GM23338 (cell line): Measurements from ENCODE around the gene ARHGEF11.

Experiments used
- ZNF331 ChIP-seq: fragments of 250-450 bp; sonication (Bioruptor Pico); IDR thresholded peaks from 2 replicates; pipeline ENCODE4 v1.5.0; 2020; ENCODE audit warnings: low read depth, mild to moderate bottlenecking, moderate library complexity
- TF ChIP-seq, protein P1 (sequence below), 2 experiments: fragments of 200-600 bp in 1 of 2; sonication (generic) in 1 of 2; conservative IDR thresholded peaks; 2 replicates each; pipeline versions ENCODE4 v1.5.1 to v1.6.1; 2016 to 2017; ENCODE audit warnings: antibody characterized with exemption in 2 of 2, low read depth in 2 of 2, mild to moderate bottlenecking in 2 of 2, moderate library complexity in 1 of 2

DNA sequence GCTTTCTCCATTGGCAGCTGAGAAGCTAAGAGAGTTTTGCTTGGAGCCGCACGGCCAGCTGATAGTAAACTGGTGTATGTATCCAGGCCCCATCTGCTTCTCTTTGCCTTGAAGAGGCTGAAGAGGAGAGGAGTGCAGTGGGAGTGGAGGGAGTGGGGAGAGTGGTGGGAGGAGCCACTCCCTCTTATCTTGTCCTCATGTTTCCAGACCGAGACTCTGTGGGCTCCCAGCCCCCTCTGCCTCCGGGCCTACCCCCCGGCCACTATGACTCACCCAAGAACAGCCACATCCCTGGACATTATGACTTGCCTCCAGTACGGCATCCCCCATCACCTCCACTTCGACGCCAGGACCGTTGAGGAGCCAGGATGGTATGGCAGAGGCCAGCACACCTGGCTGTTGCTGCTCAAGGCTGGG is 131.1 kb downstream of the ARHGEF11 start:
- TF ChIP-seq, protein P1, sequence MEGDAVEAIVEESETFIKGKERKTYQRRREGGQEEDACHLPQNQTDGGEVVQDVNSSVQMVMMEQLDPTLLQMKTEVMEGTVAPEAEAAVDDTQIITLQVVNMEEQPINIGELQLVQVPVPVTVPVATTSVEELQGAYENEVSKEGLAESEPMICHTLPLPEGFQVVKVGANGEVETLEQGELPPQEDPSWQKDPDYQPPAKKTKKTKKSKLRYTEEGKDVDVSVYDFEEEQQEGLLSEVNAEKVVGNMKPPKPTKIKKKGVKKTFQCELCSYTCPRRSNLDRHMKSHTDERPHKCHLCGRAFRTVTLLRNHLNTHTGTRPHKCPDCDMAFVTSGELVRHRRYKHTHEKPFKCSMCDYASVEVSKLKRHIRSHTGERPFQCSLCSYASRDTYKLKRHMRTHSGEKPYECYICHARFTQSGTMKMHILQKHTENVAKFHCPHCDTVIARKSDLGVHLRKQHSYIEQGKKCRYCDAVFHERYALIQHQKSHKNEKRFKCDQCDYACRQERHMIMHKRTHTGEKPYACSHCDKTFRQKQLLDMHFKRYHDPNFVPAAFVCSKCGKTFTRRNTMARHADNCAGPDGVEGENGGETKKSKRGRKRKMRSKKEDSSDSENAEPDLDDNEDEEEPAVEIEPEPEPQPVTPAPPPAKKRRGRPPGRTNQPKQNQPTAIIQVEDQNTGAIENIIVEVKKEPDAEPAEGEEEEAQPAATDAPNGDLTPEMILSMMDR (conservative IDR thresholded peaks at IDR 0.05; ENCODE audit: low read depth in 2 of 2), result no peak
- no peak for TF ChIP-seq ZNF331 (CRISPR knock-in tag)
